Activated B cell treated with CpG ODN at 0.5 μM for 24 hours (primary cell): ENCODE measurements around the gene NF1. TPM values are rescaled to one million over a fixed set of nuclear protein-coding genes. Genes with fewer than 3 reads are reported as not detected.

Experiments
- ATAC-seq: fragments of 200-7000 bp; cut with Tn5 transposase; one replicate; pipeline ENCODE4 v1.10.0; 2021; ENCODE audit warnings: low read depth, mild to moderate bottlenecking, moderate library complexity
- CTCF ChIA-PET: fragments of 350-600 bp; sonication (Branson Sonifier 250); formaldehyde crosslinking; loops from one replicate; lab custom pipeline; 2021; ENCODE audit warnings: antibody characterized with exemption; lab: Charles Lee
- POLR2A ChIA-PET: fragments of 350-600 bp; sonication (Branson Sonifier 250); formaldehyde crosslinking; loops from one replicate; lab custom pipeline; 2021; ENCODE audit warnings: antibody characterized with exemption; lab: Charles Lee
- DNase-seq: peaks from one replicate; pipeline ENCODE4 v3.0.0; 2022
- H3K27ac Mint-ChIP-seq: one replicate; pipeline ENCODE4 v1.8.0; 2020; ENCODE audit warnings: mixed read lengths
- H3K27me3 Mint-ChIP-seq: one replicate; pipeline ENCODE4 v1.8.0; 2021; ENCODE audit warnings: mixed read lengths
- H3K36me3 Mint-ChIP-seq: one replicate; pipeline ENCODE4 v1.8.0; 2021; ENCODE audit warnings: low read depth, mixed read lengths
- H3K4me1 Mint-ChIP-seq: one replicate; pipeline ENCODE4 v1.8.0; 2021; ENCODE audit warnings: mixed read lengths
- H3K4me3 Mint-ChIP-seq: one replicate; pipeline ENCODE4 v1.8.0; 2020; ENCODE audit warnings: mild to moderate bottlenecking, mixed read lengths
- H3K9me3 Mint-ChIP-seq: one replicate; pipeline ENCODE4 v1.8.0; 2020; ENCODE audit warnings: mixed read lengths
- CTCF ChIP-seq: fragments of 200-600 bp; IDR thresholded peaks from one replicate; pipeline ENCODE4 v1.8.0; 2022; ENCODE audit warnings: antibody characterized with exemption, mild to moderate bottlenecking
- intact Hi-C: fragments of 100-400 bp; cut with micrococcal nuclease; formaldehyde crosslinking; loops from one replicate; pipeline ENCODE4 v1.15.1; 2024
- total RNA-seq: library from RNA; stranded (reverse); gene quantifications from 2 replicates; pipeline ENCODE4 v1.2.3, GENCODE V29; 2022

The NF1 gene
- total RNA-seq, 1 donor from 2014 or later = 27.4 TPM

- Mint-ChIP-seq H3K4me3 (no peak overlapping the region), H3K4me1 (peaks cover 9% of the 10 kb centered on the region), H3K36me3 (no peaks in the 10 kb centered on the region), H3K9me3 (no peaks in the 10 kb centered on the region), H3K27me3 (peaks cover 15% of the 10 kb centered on the region), H3K27ac (no peak overlapping the region)
- DNase-seq (no peak), ATAC-seq (no peak)
- CTCF ChIA-PET = no interaction called here
- TF ChIP-seq CTCF = no peak
- POLR2A ChIA-PET = no interaction called here
- intact Hi-C loops = no loop called here
Observed at GRCh38 chr17:31385428-31386285, 290.9 kb downstream of the NF1 start.

- intact Hi-C loops = no loop called here
Observed at GRCh38 chr17:31386542-31387075, 291.8 kb downstream of the NF1 start.

GRCh38 chr17:31387438-31387837, 292.7 kb downstream of the NF1 start:
- DNase-seq = no peak
- ChIA-PET CTCF (interaction anchor here (1.2 kb wide), 1 partner anchor 141 kb away, joined by 4 read pairs; no protein-coding TSS in a partner anchor), POLR2A (no interaction called here)
- Mint-ChIP-seq H3K4me3 (no peak overlapping the region), H3K4me1 (peaks cover 13% of the 10 kb centered on the region), H3K9me3 (no peaks in the 10 kb centered on the region), H3K27ac (no peak overlapping the region), H3K27me3 (peaks cover 17% of the 10 kb centered on the region), H3K36me3 (no peaks in the 10 kb centered on the region)
- intact Hi-C loops = no loop called here
- TF ChIP-seq CTCF = no peak
- no peak for ATAC-seq

More at GRCh38 chr17:31386542-31387075, 291.8 kb downstream of the NF1 start:
- H3K27ac Mint-ChIP-seq = no peak overlapping the region
- H3K4me3 Mint-ChIP-seq = no peak overlapping the region
- ATAC-seq (no peak), DNase-seq (no peak)
- POLR2A ChIA-PET = no interaction called here
- no peaks in the 10 kb centered on the region for H3K9me3 Mint-ChIP-seq
- peaks cover 9% of the 10 kb centered on the region for H3K4me1 Mint-ChIP-seq
- CTCF ChIA-PET = no interaction called here
- H3K27me3 Mint-ChIP-seq = peaks cover 15% of the 10 kb centered on the region
- no peak for TF ChIP-seq CTCF
- H3K36me3 Mint-ChIP-seq = no peaks in the 10 kb centered on the region

GRCh38 chr17:31388351-31388750, 293.6 kb downstream of the NF1 start:
- POLR2A ChIA-PET = no interaction called here

More at GRCh38 chr17:31388351-31388750, 293.6 kb downstream of the NF1 start:
- CTCF ChIA-PET = interaction anchor here (1.2 to 1.4 kb wide), 2 partner anchors 9 to 140 kb away, joined by 4 to 6 read pairs; no protein-coding TSS in a partner anchor
- H3K4me3 Mint-ChIP-seq = no peak overlapping the region
- no peak overlapping the region for H3K27ac Mint-ChIP-seq
- H3K4me1 Mint-ChIP-seq = peaks cover 15% of the 10 kb centered on the region
- ATAC-seq (no peak), DNase-seq (no peak)
- intact Hi-C loops = no loop called here
- H3K27me3 Mint-ChIP-seq = peaks cover 26% of the 10 kb centered on the region
- H3K9me3 Mint-ChIP-seq = no peaks in the 10 kb centered on the region
- no peak for TF ChIP-seq CTCF
- no peaks in the 10 kb centered on the region for H3K36me3 Mint-ChIP-seq
